Hematopoietic multipotent progenitor cell (in vitro differentiated cells): ENCODE measurements around the gene MAD2L2. TPM values are rescaled to one million over a fixed set of nuclear protein-coding genes. Genes with fewer than 3 reads are reported as not detected.

ENCODE experiments used
- DNase-seq, 3 donors: peaks; one replicate each; pipeline ENCODE4 v3.0.0-alpha.2; 2011 to 2015; ENCODE audit warnings: low read depth in 2 of 3, low spot score in 2 of 3
- total RNA-seq: library from RNA; depleted of rRNA; stranded (reverse); fragments of >200 nt; gene quantifications from one replicate; pipeline ENCODE4 v1.2.3, GENCODE V29; 2012

MAD2L2 gene
- total RNA-seq, 1 donor = 53.1 TPM

GRCh38 chr1:11705596-11705995 lies 24.6 kb upstream of the MAD2L2 start:
- DNase-seq = no peak

GRCh38 chr1:11704691-11705475 lies 23.9 kb upstream of the MAD2L2 start:
- no peak for DNase-seq

GRCh38 chr1:11704194-11704529 lies 23.2 kb upstream of the MAD2L2 start:
- DNase-seq = no peak

GRCh38 chr1:11703357-11704193 lies 22.6 kb upstream of the MAD2L2 start:
- DNase-seq = no peak

- DNase-seq = no peak
These were observed 21.2 kb upstream of the MAD2L2 start for GRCh38 chr1:11701981-11702803.

GRCh38 chr1:11701551-11701961 lies 20.6 kb upstream of the MAD2L2 start:
- DNase-seq = no peak

- DNase-seq = no peak
These were observed 19.9 kb upstream of the MAD2L2 start for GRCh38 chr1:11700601-11701467.

- DNase-seq = no peak
These were observed 16.9 kb upstream of the MAD2L2 start for GRCh38 chr1:11697893-11698210.

- DNase-seq = no peak
These were observed 16.4 kb upstream of the MAD2L2 start for GRCh38 chr1:11697188-11697892.

- no peak for DNase-seq
These were observed 14.9 kb upstream of the MAD2L2 start for GRCh38 chr1:11695861-11696260.

- DNase-seq = no peak
These were observed 13.0 kb upstream of the MAD2L2 start for GRCh38 chr1:11693917-11694316.

- peak in 2 of 3 donors; percentile 84 to 86 for DNase-seq
These were observed 12.2 kb upstream of the MAD2L2 start for GRCh38 chr1:11693024-11693590.

GRCh38 chr1:11691928-11692711 lies 11.2 kb upstream of the MAD2L2 start:
- no peak for DNase-seq

GRCh38 chr1:11691302-11691914 lies 10.5 kb upstream of the MAD2L2 start, which contains the start of gene DRAXIN:
TSS of gene DRAXIN (plus strand) at chr1:11691710. CDS start at chr1:11706259, 14,549 bp downstream.
- DNase-seq = no peak

GRCh38 chr1:11690397-11691301 lies 9.7 kb upstream of the MAD2L2 start:
- DNase-seq = no peak

- DNase-seq = no peak
These were observed 7.6 kb upstream of the MAD2L2 start for GRCh38 chr1:11688506-11688905.

- DNase-seq = no peak
These were observed 4.3 kb upstream of the MAD2L2 start for GRCh38 chr1:11685210-11685752.
